NK-92 (cell line): ENCODE data around the gene GSTM1.
"Not testable (repeated sequence)": the region's sequence is repeated elsewhere in the genome, so short reads cannot be mapped to it uniquely, and the experiment has no call there.

Source experiments
- DNase-seq: peaks from one replicate; lab custom pipeline; 2025; ENCODE audit not compliant: unreplicated experiment; lab: John Stamatoyannopoulos, UW

Gene GSTM1

GRCh38 chr1:109659997-109660690, 27.5 kb upstream of the GSTM1 start:
- DNase-seq: no peak

DNA sequence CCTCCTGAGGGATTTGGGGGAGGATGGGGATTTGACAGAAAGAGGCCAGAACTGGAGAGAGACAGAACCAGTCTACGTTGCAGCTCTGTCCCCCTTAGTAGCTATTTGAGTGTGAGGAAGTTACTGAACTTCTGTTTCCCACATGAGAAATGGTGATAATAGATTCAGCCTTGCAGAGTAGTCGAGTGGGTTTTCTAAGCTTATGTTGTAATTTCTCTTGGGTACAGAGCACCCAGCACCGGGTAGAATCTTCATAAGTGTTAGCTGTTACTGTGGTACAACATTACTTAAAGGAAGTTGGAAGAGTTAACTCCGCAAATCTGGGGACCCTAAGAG, 27.0 kb upstream of the GSTM1 start:
- not testable (repeated sequence) for DNase-seq

DNA sequence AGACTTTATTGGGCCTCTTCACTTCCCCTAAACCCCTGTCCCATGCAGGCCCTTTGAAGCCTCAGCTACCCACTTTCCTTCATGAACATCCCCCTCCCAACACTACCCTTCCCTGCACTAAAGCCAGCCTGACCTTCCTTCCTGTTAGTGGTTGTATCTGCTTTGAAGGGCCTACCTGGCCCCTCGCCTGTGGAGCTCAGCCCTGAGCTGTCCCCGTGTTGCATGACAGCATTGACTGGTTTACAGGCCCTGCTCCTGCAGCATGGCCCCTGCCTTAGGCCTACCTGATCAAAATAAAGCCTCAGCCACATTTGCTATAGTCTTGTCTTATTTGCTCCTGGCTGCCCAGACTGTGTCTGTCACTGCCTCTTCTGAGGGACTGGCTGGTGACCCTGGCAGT, 26.2 kb upstream of the GSTM1 start:
- no peak for DNase-seq

DNA sequence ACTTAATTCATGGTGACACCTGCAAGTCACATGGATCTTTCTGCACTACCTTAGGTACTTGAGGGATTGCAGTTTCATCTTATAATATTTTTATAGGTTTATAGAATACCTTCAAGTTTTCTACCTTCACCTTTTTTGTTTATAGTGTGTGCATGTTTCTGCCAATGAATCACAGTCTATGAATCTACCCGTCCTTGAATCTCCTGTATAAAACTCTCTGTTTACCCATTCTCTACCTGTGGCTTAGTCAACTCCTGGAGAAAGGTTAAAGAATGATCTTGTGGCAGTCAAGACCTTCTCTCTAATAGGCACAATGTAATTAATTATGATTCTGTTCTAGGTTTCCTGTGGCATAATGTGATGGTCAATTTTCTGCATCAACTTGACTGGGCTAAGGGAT, 22.9 kb upstream of the GSTM1 start:
- no peak for DNase-seq

GRCh38 chr1:109667452-109668122, 20.0 kb upstream of the GSTM1 start, which contains the start of gene GSTM2:
Gene GSTM2 (plus strand): TSS chr1:109668057. CDS start chr1:109668116, 59 bp downstream.
- no peak for DNase-seq

- no peak for DNase-seq
Measured at GRCh38 chr1:109668123-109668775, 19.4 kb upstream of the GSTM1 start.

DNA sequence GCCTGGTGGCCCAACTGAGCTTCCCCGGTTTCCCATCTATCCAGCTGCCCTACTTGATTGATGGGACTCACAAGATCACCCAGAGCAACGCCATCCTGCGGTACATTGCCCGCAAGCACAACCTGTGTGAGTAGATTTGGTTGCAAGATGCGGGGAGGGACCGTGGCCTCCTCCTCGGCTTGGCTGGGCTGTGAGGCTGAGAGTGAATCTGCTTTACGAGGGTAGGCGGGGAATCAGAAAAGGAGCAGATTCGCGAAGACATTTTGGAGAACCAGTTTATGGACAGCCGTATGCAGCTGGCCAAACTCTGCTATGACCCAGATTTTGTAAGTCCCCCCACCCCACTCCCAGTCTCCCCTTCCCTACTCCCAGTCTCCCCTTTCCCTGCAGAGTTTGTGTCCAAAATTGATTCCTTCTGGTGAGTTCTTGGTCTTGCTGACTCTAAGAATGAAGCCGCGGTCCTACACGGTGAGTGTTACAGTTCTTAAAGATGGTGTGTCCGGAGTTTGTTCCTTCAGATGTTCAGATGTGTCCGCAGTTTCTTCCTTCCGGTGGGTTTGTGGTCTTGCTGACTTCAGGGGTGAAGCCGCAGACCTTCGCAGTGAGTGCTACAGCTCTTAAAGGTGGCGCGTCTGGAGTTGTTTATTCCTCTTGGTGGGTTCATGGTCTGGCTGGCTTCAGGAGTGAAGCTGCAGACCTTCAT, 18.2 kb upstream of the GSTM1 start:
- no peak for DNase-seq

DNA sequence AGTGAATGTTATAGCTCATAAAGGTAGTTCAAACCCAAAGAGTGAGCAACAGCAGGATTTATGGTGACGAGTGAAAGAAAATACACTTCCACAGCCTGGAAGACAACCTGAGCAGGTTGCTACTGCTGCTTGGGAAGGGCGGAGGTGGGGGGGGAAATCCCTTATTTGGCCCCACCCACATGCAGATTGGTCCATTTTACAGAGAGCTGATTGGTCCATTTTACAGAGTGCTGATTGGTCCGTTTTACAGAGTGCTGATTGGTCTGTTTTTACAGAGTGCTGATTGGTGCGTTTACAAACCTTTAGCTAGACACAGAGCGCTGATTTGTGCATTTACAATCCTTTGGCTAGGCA, 17.7 kb upstream of the GSTM1 start:
- not testable (repeated sequence) for DNase-seq

- DNase-seq: no peak
Measured at GRCh38 chr1:109671067-109671466, 16.6 kb upstream of the GSTM1 start.

- DNase-seq: not testable (repeated sequence)
Measured at GRCh38 chr1:109673861-109674260, 13.8 kb upstream of the GSTM1 start.

DNA sequence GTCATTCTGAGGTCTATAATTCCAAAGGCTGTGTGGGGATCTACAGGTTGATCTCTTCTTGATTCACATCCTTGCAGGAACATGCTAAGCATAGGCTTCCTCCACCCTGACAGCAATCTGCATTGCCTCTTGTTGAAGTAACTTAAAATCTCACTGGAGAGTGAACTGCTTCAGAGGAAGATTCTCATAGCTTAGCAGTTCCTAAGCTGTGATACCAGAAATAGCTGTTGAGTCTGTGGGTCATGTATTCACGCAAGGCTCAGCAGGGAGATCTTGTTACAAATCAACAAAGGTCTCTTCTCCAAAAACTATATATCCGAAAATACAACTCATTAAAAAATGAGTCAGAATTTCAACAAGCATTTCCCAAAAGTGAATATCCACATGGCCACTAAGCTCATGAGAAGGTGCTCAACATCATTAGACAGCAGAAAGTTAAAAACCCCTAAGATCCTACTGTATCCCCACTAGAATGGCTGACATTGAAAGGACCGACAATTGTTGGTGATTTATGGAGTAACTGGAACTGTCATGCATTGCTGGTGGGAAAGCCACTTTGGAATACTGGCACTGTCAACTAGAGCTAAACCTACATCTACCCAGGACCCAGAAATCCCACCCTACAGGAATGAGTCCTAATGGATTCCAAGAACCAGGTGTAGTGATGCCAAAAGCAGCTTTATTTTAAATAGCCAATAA, 10.8 kb upstream of the GSTM1 start:
- DNase-seq: not testable (repeated sequence)

DNA sequence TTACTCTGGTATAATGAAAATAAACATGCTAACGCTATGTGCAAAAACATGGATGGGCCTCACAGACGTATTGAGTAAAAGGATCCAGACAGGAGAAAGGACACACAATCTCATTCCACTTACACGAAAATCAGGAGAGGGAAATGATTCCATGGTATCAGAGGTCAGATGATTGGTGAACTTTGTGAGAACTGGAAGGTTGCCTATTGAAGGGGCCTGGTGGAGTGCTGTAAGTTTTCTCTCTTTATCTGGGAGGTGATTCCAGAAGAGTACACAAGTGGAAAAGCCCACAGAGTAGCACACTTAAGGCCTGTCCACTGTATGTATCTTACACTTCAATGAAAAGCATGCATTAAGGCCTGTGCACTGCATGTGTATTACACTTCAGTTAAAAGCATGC, 10.2 kb upstream of the GSTM1 start:
- no peak for DNase-seq

DNA sequence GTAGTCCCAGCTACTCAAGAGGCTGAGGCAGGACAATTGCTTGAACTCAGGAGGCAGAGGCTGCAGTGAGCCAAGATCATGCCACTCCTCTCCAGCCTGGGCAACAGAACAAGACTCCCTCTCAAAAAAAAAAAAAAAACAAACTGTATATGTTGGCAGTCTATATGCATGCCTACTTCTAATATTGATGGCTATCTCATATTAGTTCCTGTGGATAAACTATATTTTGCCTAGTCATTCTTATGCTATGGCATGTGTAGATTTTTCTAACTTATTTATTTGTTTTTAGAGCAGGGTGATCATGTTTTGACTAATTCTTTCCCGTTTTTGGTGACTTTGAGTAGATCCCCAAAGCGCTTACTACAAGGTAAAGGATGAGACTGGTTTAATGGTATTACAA, 9.0 kb upstream of the GSTM1 start:
- not testable (repeated sequence) for DNase-seq

DNA sequence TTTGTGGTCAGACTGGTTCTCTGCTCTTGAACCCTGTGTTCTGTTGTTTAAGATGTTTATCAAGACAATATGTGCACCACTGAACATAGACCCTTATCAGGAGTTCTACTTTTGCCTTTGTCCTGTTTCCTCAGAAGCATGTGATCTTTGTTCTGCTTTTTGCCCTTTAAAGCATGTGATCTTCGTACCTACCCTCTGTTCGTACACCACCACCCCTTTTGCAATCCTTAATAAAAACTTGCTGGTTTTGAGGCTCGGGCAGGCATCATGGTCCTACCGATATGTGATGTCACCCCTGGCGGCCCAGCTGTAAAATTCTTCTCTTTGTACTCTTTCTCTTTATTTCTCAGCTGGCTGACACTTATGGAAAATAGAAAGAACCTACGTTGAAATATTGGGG, 2.8 kb upstream of the GSTM1 start:
- DNase-seq: not testable (repeated sequence)

- not testable (repeated sequence) for DNase-seq
Measured at GRCh38 chr1:109685399-109685798, 2.2 kb upstream of the GSTM1 start.

DNA sequence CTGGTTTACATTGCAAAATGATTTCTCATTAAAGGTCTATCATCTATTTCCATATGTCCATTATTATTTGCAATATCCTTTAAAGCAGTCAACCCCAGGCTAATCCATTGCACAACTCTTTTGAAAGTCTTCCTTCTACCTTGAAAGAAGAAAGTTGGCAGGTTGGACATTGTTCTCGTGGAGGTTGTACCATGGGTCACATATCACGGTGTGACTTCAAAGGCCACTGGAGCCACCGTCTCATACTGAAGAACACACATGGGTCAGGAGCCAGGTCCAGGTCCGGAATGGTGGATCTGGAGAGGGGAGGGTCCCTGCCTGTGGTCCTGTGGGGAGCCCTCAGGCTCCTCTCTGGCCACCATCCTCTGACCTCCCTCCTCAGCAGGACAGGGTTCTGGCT, 1.7 kb upstream of the GSTM1 start:
- DNase-seq: not testable (repeated sequence)

- not testable (repeated sequence) for DNase-seq
Measured at GRCh38 chr1:109687109-109687508, 508 bp upstream of the GSTM1 start.

GRCh38 chr1:109689844-109690405, 2.3 kb downstream of the GSTM1 start:
- DNase-seq: no peak

GRCh38 chr1:109691759-109692158, 4.1 kb downstream of the GSTM1 start:
- no peak for DNase-seq

GRCh38 chr1:109694400-109694799, 6.8 kb downstream of the GSTM1 start:
- not testable (repeated sequence) for DNase-seq

GRCh38 chr1:109695138-109695537, 7.5 kb downstream of the GSTM1 start:
- DNase-seq: not testable (repeated sequence)
